WI38 (cell line): Measurements from ENCODE around the gene CTLA4.
"Not testable (repeated sequence)": the region's sequence is repeated elsewhere in the genome, so short reads cannot be mapped to it uniquely, and the experiment has no call there.

Source experiments
- H3K4me3 ChIP-seq: 2 replicates; pipeline ENCODE4 v1.5.1; 2011; ENCODE audit warnings: low read depth, mild to moderate bottlenecking, control low read depth, low read length
- CTCF ChIP-seq: IDR thresholded peaks from 2 replicates; pipeline ENCODE4 v1.5.1; 2012; ENCODE audit warnings: low read depth, mild to moderate bottlenecking, control low read depth, low read length

CTLA4 gene

GRCh38 chr2:203878063-203878462 lies 10.5 kb downstream of the CTLA4 start:
- no peak for TF ChIP-seq CTCF
- no peak overlapping the region for H3K4me3 ChIP-seq

DNA sequence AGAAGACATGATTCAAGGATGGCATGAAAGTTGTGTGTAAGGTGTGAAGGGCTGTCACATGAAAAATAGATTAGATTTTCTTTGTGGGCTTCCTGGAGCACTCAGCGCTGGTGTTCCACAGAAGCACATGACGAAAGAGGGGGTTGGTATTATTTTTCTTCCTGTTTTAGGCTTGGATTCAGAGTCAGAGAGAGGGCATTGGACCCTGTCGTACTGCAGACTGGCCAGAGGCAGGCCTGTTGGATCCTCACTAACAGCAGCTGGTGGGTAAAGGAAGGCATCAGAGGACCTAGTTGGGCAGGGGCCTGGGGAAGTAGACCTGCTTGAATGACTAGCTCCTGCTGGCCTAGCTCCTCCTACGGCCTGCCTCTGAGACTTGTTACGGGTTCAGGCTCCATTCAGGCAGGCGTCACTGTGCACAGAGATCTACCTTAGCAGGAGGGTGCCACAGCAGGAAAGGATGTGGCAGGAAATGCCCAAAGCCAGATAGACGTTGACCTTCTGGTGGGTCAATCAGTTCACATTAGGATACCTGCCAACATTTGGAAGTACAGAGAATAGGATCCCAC lies 13.1 kb downstream of the CTLA4 start:
- no peak overlapping the region for H3K4me3 ChIP-seq
- TF ChIP-seq CTCF = no peak

DNA sequence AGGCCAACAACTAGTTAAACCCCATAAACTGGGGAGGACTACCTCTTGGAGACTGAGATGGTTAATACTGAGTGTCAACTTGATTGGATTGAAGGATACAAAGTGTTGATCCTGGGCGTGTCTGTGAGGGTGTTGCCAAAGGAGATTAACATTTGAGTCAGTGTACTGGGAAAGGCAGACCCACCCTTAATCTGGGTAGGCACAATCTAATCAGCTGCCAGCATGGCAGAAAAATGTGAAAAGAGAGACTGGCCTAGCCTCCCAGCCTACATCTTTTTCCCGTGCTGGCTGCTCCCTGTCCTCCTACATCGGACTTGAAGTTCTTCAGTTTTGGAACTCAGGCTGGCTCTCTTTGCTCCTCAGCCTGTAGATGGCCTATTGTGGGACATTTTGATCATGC lies 13.6 kb downstream of the CTLA4 start:
- not testable (repeated sequence) for H3K4me3 ChIP-seq

- no peak overlapping the region for H3K4me3 ChIP-seq
- no peak for TF ChIP-seq CTCF
Observed at GRCh38 chr2:203882551-203882950, 15.0 kb downstream of the CTLA4 start.

- H3K4me3 ChIP-seq = no peak overlapping the region
- no peak for TF ChIP-seq CTCF
Observed at GRCh38 chr2:203886661-203887151, 19.1 kb downstream of the CTLA4 start.

GRCh38 chr2:203887677-203888076 lies 20.1 kb downstream of the CTLA4 start:
- H3K4me3 ChIP-seq = no peak overlapping the region
- TF ChIP-seq CTCF = no peak

- no peak for TF ChIP-seq CTCF
- H3K4me3 ChIP-seq = no peak overlapping the region
Observed at GRCh38 chr2:203889542-203889941, 22.0 kb downstream of the CTLA4 start.

DNA sequence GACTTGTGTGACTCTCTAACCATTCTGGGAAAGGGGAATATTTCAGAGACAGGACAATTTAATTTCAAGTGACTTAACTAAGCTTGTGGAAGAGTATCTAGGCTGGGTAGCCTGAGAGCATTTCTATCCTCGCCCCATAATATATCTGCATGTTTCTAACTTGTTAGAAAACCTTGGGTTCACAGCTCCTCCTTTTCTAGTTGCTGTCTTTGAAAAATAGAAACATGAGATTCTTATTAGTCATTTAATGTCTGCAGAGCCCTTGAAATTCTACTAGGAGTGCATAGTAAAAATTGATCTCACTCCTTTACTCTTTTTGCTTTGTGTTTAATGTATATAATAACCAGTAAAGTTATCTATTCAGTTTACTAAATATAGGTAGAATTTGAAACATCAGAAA lies 22.4 kb downstream of the CTLA4 start:
- no peak overlapping the region for H3K4me3 ChIP-seq
- TF ChIP-seq CTCF = no peak
